GM18873 (cell line): ENCODE measurements around the gene FPGS.

Source experiments
- ATAC-seq: cut with Tn5 transposase; IDR thresholded peaks from one replicate; pipeline ENCODE4 v1.9.1; 2021; ENCODE audit warnings: mild to moderate bottlenecking, moderate library complexity, moderate number of reproducible peaks; ENCODE audit not compliant: unreplicated experiment, low FRiP score

The FPGS gene

DNA sequence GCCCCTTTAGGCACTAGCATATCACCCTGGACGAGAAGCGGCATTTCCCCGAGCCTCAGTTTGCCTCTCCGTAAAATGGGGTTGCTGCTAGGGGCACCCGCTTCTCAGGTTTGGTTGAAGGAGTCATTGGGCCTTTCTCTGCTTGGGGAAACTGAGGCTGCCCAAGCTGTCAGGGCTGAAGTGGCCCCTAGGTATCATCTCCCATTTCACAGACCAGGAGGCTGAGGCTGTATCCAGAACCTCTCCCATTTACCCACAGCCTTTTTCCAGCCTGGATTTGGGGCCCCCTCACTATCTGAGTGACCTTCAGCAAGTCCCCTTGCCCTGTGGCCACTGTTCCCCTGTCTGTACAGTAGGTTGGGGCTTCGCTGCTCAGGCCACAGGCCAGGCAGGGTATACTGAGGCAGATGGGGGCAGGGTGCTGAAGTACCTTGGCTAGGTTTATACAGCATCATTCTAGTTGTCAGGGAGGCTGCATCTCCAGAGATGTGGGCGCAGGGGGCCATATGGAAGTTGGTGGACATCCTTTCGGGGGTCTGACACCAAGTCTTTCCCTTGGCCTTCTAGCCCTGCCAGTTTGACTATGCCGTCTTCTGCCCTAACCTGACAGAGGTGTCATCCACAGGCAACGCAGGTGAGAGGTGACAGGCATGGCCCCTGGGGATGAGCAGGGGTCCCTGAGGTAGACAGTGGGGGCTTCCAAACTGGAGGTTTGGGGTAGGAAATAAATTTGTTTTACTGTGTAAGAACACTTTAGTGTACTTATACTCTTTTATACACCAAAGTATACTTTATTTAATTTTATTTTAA is 7.9 kb downstream of the FPGS start:
- no peak for ATAC-seq

DNA sequence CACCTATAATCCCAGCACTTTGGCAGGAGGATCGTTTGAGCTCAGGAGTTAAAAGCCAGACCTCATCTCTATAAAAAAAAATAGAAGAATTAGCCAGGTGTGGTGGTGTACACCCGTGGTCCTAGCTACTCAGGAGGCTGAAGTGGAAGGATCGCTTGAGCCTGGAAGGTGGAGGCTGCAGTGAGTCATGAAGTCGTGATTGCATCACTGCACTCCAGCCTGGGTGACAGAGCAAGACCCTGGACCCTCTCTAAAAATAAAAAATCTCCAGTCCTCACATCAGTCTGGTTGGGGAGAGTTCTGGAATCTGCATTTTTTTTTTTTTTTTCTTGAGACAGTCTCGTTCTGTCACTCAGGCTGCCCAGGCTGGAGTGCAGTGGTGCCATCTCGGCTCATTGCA is 9.3 kb downstream of the FPGS start:
- ATAC-seq, result no peak

DNA sequence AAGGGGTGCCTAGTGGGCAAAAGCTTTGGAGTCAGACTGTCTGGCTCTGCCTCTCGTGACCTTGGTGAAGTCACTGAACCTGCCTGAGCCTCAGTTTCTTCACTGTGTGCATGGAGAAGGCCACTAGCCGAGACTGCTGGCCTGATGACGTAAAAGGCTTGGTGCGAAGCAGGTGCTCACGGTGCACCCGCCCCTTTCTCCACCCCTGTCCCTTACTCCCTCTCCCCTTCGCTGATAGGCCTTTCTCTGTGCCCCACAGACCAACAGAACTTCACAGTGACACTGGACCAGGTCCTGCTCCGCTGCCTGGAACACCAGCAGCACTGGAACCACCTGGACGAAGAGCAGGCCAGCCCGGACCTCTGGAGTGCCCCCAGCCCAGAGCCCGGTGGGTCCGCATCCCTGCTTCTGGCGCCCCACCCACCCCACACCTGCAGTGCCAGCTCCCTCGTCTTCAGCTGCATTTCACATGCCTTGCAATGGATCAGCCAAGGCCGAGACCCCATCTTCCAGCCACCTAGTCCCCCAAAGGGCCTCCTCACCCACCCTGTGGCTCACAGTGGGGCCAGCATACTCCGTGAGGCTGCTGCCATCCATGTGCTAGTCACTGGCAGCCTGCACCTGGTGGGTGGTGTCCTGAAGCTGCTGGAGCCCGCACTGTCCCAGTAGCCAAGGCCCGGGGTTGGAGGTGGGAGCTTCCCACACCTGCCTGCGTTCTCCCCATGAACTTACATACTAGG is 10.4 kb downstream of the FPGS start:
- ATAC-seq, result no peak

DNA sequence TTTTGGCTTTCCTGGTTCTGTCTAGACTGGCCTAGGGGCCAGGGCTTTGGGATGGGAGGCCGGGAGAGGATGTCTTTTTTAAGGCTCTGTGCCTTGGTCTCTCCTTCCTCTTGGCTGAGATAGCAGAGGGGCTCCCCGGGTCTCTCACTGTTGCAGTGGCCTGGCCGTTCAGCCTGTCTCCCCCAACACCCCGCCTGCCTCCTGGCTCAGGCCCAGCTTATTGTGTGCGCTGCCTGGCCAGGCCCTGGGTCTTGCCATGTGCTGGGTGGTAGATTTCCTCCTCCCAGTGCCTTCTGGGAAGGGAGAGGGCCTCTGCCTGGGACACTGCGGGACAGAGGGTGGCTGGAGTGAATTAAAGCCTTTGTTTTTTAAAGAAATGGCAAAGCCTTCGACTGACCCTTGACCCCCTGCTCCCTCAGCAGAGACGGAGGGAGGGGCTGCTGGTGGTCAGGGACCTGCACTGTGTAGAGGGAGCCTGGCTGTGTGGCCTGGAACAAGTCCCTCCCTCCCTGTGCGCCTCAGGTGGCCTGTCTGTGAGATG is 11.1 kb downstream of the FPGS start:
- no peak for ATAC-seq

DNA sequence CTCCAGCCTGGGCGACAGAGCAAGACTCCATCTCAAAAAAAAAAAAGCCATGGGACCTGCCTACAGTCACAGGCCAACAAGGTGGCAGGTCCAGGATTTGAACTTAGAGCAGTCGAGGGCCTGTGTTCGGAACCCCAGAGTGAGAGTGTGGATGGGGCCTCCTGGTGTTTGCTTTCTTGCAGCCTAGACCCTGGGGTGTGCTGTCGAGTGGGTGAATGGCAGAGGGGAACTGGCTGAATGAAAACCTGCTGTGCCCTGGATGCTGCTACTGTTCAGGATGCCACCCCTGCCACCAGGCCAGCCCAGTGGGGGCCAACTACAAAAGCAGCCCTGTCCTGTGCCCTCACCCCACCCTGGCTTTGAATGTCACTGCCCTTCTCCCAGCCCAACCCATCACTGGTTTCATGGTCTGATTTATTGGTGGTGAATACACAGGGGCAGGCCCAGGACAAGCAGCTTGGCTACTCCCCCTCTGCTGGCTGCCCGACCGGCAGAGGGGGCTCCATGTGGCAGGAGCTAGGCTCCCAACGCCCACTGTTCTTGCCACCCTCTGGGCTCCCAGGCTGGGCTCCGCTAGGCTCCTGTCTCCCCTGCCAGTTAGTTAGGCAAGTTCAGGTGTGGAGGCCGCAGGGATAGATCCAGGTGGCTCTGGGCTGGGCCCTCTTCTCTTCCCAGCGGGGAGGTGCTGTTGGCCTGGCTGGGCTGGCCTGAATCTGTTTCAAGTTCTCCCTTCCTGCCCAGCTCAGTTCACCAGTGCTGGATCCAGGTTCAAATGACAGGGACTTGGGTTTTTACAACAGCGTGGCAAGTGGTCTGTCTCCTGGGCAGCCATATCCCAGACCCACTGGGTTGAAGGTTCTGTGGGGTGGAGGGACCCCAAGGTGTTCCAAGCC is 12.2 kb downstream of the FPGS start:
- ATAC-seq, result no peak

DNA sequence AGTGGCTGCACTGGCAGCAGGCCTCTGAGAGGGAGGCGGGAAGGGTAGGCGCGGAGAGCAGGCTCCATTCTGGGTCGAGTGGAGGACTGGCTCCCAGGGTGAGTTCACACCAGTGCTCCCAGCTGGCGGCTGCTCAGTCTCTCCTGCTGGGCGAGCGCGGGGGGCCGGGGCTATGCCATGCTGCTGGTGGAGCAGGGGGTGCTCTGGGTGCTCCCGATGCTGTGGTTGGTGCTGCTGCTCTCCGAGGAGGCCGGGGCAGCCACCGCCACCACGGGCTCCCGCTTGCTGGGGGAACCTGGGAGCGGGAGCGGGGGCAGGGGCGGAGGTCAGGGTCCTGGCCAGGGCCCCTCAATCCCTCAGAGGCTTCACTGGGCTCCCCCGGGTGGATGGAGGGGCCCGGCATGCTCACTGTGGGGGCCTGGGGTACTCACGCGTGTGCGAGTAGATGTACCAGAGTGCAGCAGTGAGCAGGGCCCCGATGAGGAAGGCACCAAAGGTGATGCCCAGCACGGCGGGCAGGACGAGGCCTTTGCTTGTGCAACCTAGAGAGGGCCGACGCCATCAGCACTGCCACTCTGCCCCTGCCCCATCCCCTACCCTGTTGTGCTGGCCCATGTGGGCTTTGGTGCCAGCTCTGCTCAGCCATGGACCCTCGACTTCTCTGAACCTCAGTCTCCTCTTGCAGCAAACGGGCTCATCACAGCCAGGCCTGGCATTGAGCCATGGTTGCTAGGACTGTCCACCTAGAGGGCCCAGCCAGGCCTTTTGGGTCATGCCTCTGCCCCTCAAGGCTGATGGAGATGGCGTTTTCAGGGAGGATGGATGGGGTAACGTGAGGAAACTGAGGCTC is 13.1 kb downstream of the FPGS start:
- ATAC-seq, result no peak

DNA sequence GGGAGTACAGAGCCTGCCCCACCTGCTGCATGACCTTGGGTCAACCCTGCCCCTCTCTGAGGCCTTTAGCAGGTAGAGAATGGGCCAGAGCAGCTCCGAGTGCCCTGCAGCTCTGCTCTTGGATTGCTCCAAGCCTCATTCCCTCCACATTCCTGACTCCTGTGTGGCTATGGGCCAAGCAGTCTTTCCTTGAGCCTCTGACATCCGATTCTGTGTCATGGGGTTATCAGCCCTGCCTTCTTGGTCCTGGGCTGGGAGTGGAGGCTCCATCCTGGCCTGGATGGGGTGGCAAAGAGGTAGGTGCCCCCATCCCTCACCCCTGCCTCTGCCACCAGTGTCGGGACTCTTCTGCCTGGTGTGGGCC is 13.7 kb downstream of the FPGS start:
- no peak for ATAC-seq

DNA sequence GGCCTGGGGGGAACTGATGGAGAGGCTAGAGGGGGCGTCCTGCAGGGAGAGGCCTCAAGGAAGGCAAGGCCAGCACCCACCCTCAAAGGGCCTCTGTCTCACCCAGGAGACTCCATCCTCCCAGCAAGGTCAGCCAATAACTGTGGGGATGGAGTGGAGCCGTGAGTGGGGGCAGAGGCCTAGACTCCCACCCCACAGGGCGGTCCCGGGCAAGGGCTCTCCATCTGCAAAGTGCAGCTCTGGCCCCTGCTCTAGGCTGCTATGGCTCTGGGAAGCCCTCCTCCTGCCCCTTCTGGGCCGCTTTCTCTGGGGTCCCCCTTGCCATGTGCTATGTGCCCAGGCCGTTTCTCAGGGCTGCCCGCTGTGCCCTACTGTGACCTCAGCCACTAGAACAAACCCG is 14.0 kb downstream of the FPGS start:
- ATAC-seq, result no peak

DNA sequence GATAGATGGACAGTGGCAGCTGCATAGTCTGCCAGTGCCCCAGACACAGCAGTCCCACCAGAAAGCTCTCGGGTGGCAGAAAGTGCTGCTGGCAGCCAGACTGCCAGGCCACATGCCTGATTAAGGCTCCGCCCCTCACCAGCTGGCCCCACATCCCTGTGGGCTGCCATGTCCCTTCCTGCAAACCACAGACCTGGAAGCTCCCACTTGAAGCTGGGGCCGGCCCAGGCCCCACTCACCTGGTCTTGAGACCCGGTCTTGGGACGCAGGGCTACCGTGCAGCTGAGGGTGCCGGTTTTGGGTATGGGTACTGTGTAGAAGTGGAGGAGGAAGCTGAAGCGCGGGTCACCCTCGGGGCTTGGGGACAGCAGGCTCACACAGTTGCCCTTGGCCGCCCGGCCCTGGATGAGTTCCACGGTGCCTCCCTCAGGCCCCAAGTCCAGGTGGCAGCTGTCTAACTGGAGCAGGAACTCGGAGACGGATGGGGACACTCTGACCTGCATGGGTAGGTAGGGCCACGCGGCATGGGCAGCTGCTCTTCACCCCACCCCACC is 15.3 kb downstream of the FPGS start:
- no peak for ATAC-seq

DNA sequence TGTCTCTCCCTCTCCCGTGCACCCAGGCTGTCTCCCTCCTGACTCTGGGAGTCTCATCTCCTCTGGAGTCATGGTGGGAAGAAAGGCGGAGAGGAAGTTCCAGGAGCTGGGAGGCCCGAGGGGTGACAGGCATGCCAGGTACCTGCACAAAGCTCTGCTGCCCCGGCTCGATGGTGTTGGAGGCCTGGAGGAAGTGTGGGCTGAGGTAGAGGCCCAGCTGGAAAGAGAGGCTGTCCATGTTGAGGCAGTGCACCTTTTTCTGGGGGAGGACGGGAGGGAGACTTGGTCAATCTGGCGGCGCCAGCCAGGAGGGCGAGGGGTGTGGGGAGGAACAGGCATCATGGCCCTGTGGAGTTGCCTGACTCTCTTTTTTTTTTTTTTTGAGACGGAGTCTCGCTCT is 15.9 kb downstream of the FPGS start:
- no peak for ATAC-seq

DNA sequence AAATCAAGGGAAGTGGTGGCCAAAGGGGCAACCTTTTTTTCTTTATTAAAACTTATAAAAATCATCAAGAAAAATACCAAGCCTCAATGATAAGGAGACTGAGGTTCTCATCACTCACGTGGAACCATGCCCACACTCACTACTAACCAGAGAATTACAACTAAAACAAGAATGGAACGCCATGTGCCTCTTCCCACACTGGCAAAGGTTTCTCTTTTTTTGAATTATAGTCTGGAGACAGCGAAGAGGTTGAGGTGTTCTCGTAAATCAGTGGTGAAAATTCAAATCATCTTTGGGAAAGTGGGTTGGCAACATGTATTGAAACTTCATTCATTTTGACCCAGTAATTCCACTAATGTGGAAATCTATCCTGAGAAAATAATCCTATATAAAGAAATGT is 19.4 kb downstream of the FPGS start:
- no peak for ATAC-seq

DNA sequence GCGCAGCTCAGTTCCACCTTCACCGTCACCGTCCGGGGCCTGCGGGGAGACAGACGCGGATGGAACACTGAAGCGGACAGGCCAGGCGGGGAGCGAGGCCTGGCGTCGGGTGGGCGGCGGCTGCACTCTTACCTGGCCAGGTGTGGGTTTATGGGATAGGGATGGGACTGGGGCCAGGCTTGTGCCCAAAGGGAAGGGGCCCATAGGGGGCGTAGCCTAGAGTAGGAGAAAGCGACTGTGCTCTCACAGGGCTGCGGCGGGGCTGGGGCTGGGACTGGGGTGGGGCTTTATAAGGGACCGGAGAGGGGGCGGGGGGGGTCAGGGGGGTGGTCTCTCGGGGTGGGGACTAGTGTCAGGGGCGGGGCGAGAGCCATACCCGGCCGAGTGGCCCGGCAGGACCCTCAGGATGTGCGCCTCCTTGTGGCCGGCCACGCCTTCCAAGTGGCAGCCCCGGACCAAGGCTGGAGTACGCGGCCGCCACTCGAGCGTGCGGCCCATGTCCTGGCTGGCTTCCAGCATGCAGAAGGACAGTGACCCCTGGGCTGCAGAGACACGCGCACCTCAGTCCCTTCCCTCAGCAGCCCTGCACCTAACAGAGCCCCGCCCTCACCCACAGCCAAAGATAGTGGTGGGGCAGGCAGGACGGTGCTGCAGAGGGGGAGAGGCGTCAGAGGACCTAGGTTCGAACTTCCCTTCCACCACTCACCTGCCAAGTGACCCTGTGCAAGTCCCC is 22.8 kb downstream of the FPGS start:
- no peak for ATAC-seq

DNA sequence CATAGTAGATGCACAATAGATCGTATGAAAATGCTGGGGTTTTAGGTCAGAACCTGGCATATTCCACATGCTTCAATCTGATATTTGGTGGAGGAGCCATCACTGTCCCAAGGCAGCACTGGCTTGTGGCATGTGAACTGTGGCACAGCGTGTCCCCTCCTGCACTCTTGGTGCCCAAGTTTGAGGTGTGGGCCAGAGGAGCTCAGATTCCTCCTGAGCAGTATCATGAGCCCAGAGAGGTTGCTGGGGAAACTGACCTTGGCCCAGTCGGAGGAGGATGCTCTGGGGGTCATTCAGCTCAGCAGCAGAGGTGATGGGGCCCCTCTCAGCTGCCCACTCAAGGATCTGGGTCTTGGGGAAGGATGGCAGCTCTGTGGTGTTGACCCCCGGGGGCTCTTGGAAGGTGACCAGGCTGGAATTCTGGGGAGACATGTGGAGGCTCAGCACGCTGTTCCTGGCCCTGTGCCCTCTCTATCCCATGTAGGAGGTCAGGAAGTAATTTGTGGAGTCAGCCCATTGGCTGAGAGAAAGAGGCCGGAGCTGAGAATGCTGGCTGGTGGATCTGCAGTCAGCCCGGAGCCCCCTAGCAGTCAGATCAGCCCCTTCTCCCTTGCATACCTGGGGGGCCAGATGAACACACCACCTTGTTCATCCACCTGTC is 23.7 kb downstream of the FPGS start:
- ATAC-seq, result no peak

DNA sequence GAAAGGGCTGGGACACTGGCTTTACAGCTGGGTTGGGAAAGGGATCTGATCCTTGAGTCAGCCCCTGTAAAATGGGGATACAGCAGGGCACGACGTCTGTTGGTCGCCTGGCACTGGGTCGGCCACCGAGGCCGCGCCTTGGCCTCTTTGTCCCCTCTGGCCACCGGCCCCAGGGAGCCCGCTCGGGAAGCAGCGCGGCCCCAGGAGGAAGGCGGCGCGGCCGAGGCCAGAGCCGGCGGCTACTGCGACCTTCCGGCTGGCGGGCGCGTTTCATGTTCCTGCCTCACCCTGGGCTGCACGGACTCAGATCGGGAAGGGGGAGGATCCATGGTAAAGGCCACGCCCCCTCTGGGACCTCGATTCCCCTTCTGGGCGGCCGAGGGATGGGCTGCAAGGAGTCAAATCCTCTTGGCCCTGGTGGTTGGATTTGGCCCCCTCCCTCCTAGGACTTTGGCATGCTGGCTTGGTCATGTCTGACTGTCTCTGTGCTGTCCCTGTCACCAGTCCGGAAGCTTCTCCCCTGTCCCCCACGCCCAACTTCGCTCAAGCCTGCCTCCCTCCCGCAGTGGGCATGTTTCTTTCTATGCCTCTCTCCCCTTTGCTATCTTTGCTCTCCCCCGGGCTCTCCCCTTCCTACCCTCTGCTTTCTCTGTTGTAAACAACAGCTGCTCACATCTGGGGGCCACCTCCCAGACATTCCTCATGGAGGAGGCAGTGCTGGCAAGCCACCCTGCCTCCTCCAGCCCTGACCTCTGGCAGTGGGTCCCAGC is 25.8 kb downstream of the FPGS start:
- no peak for ATAC-seq

DNA sequence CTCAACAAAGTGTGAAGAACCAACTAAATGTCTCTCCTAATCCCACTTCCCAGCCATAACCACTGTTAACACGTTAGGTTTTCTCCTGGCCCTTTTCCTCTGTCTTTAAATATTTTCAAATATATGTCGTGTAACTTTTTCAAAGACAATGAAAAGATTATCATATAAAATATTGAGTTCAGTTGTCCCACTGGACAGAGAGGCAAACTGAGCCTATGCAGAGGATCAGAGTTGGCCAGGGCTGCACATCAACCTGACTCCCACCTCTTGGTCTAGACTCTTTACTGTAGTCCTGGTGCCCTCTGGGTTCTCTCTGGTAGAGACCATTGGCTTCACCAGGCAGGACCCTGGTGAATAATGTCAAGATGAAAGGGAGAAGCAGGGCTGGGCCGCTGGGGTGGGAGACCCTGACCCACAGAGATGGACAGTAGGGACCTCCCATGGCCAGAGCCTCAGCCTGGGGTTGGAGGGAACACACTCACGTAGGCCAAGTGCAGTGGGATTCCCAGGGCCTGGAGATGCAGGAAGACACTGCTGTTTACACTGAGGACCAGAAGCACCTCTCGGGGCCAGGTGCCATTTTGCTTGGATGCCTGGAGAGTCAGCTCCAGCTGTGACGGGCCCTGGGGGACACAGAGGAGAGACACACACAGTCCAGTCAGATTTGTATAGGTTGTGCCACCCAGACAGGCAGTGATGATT is 26.7 kb downstream of the FPGS start:
- no peak for ATAC-seq

DNA sequence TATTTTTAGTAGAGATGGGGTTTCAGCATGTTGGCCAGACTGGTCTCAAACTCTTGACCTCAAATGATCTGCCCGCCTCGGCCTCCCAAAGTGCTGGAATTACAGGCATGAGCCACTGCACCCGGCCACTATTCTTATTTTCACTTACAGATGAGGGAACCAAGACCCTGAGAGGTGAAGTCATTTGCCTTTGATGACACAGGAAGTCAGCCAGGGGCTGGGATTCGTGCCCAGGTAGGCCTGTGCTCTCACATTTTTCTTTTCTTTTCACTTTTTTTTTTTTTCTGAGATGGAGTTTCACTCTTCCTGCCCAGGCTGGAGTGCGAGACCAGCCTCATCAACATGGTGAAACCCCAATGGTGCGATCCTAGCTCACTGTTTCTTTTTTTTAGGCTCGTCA is 29.6 kb downstream of the FPGS start:
- ATAC-seq, result no peak

DNA sequence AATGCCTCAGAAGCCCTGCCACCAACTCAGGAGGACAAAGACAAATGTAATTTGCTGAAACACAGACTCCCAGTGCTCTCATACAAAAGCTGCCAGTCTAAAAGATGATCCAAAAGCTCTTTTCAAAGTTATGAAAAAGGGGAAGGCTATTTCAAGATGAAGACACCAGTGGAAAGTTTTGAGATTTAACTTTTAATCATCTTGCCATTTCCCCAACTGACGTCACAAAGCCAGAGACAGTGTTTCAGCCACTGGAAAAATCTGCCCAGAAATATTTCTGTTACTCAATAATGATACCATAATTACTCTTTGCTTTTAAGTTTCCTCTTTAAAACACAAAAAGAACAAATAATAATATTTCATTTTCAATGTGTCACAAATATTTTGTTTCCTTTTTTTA is 30.9 kb downstream of the FPGS start:
- no peak for ATAC-seq
